Erythroblast (primary cell): ENCODE measurements around the gene OR5AL1.

Experiments used
- GATA1 ChIP-seq: IDR thresholded peaks from 2 replicates; pipeline ENCODE4 v1.6.1; 2011; ENCODE audit warnings: low read depth, mild to moderate bottlenecking, control low read depth, low read length, moderate library complexity
- POLR2A ChIP-seq: IDR thresholded peaks from 2 replicates; pipeline ENCODE4 v1.6.1; 2011; ENCODE audit warnings: mild to moderate bottlenecking, low read length

- TF ChIP-seq POLR2A, result no peak
- no peak for TF ChIP-seq GATA1
These were observed 44.6 kb downstream of the OR5AL1 start for GRCh38 chr11:56457076-56457475.
